Keratinocyte (primary cell): ENCODE data around the gene MYADM.

Experiments
- CTCF ChIP-seq, 3 experiments: IDR thresholded peaks in 1 of 3; conservative IDR thresholded peaks in 1 of 3; optimal IDR thresholded peaks in 1 of 3; 2 replicates in 2 of 3; 3 replicates in 1 of 3; pipeline versions ENCODE3 to v1.5.1; 2011; ENCODE audit warnings: low read length in 3 of 3, mild to moderate bottlenecking in 3 of 3, moderate library complexity in 2 of 3, control low read depth in 1 of 3, inconsistent platforms in 1 of 3; ENCODE audit not compliant: insufficient read depth in 2 of 3; ENCODE audit errors: extremely low read depth in 1 of 3
- EZH2 ChIP-seq: IDR thresholded peaks from one replicate; pipeline ENCODE4 v1.6.1; 2012; ENCODE audit warnings: inconsistent platforms, mild to moderate bottlenecking, low read length, moderate library complexity

GRCh38 chr19:53864308-53864836 is 3.3 kb upstream of the MYADM start:
- TF ChIP-seq CTCF (optimal IDR thresholded peaks at IDR 0.05 in 1 of 3, IDR thresholded peaks at IDR 0.05 in 1 of 3, conservative IDR thresholded peaks at IDR 0.05 in 1 of 3; ENCODE audit: extremely low read depth in 1 of 3, insufficient read depth in 2 of 3, low read length in 3 of 3) = no peak
- TF ChIP-seq EZH2 = no peak
